ENCODE results near the gene ATP6AP2.

ATP6AP2 gene

GRCh38 chrX:40580537-40581335, at the start of gene ATP6AP2:
ATP6AP2 (plus strand) TSS chrX:40580970; CDS start chrX:40581066, 96 bp downstream.
- peak; percentile 90 for DNase-seq (ENCODE audit: extremely low read depth, insufficient read length)
- Histone ChIP-seq H3K4me3 (replicated peaks; ENCODE audit: low read depth, low read length) (peak within 1 kb of the TSS; percentile 85), H3K36me3 (ENCODE audit: control insufficient read depth, insufficient read depth, low read length) (no peaks in the 10 kb centered on the region), H3K27me3 (replicated peaks; ENCODE audit: control insufficient read depth, insufficient read depth, low read length) (no peaks in the 10 kb centered on the region)
- no peak for TF ChIP-seq CTCF (IDR thresholded peaks at IDR 0.05; ENCODE audit: insufficient read depth, low read length, poor library complexity, severe bottlenecking)

DNA sequence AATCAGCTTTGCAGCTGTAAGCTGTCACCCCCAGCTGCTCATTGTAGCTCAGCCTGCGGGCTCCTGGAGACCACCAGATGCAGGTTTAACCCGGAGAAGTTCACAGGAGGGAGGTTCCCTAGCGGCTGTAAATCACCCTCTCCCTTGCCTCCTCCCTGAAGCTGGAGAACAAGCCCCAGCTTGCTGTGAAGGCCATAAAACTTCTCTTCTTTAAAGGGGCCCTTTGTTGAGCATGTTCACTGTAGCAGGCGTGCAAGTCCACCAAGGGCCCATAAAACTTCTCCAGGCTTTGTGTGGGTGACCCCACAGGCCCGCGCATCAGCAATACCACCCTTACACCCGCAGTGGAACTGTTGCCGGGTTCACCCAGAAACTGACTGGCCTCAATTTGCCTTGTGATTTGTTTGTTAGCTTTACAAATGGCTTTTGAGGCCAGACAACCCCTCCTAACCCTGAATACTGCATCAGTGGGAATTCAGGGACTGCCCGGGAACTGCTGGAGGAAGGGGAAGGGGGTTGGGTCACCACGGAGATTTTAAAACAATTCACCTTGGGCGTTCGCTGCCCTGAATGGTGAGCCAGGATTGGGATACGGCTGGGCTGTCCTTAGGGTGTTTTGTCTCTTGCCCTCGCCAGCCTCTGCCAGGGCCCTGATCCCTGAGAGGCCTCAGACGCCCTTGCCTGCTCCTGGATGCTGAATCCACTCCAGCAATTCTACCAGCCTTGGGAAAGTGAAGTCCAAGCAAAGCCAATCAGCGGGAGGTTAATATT, 49.5 kb upstream of the ATP6AP2 start:
- Histone ChIP-seq H3K36me3 (ENCODE audit: control insufficient read depth, insufficient read depth, low read length) (no peaks in the 10 kb centered on the region), H3K27me3 (replicated peaks; ENCODE audit: control insufficient read depth, insufficient read depth, low read length) (no peaks in the 10 kb centered on the region), H3K4me3 (replicated peaks; ENCODE audit: low read depth, low read length) (no peak overlapping the region)
- DNase-seq (ENCODE audit: extremely low read depth, insufficient read length), result no peak
- no peak for TF ChIP-seq CTCF (IDR thresholded peaks at IDR 0.05; ENCODE audit: insufficient read depth, low read length, poor library complexity, severe bottlenecking)

GRCh38 chrX:40537310-40537709, 43.5 kb upstream of the ATP6AP2 start:
- DNase-seq (ENCODE audit: extremely low read depth, insufficient read length), result no peak
- TF ChIP-seq CTCF (IDR thresholded peaks at IDR 0.05; ENCODE audit: insufficient read depth, low read length, poor library complexity, severe bottlenecking), result no peak
- Histone ChIP-seq H3K36me3 (ENCODE audit: control insufficient read depth, insufficient read depth, low read length) (no peaks in the 10 kb centered on the region), H3K4me3 (replicated peaks; ENCODE audit: low read depth, low read length) (no peak overlapping the region), H3K27me3 (replicated peaks; ENCODE audit: control insufficient read depth, insufficient read depth, low read length) (no peaks in the 10 kb centered on the region)

GRCh38 chrX:40538406-40538805, 42.4 kb upstream of the ATP6AP2 start:
- no peaks in the 10 kb centered on the region for H3K27me3 ChIP-seq (replicated peaks; ENCODE audit: control insufficient read depth, insufficient read depth, low read length)
- no peak for TF ChIP-seq CTCF (IDR thresholded peaks at IDR 0.05; ENCODE audit: insufficient read depth, low read length, poor library complexity, severe bottlenecking)
- H3K36me3 ChIP-seq (ENCODE audit: control insufficient read depth, insufficient read depth, low read length), result no peaks in the 10 kb centered on the region
- H3K4me3 ChIP-seq (replicated peaks; ENCODE audit: low read depth, low read length), result no peak overlapping the region
- no peak for DNase-seq (ENCODE audit: extremely low read depth, insufficient read length)

DNA sequence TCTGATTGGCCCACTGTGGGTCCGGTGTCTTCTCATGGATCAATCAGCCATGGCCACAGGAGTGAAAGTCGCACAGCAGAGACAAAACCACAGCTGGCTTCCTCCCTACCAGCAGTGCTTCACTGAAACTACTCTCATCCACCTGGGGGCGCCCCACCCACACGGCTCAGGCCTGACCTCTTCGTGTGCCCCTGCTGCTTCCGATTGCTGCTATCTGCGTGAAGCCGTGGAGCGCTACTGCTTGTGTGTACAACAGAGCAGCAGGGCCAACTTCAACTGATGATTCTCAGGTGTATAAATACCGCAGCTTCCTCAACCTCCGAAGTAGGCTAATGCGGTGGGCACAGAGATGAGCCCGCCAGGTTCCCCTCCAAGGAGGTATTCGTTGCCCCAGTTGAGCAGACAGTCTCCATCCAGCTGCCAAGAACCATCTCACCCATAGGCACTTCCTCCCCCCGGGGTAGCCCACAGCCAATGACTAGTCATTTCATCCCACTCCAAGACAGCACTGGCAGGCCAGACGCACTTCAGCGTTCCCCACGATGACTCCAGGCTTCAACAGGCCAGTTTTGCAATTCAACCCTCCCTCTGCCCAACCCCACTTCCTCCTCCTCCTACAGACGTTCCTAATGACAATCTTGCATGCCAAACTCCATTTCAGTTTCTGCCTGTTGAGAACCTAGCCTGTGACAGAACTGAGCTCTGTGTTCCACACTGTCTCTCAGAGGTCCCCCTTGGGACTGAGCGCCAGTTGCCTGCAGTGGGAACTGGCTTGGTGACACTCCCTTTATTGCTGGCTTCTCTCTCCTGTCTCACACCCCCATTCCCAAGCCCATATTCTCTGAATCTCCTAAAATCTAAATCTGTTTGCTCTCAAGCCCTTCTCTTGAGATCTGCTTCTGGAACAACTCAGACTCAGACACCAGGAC, 41.3 kb upstream of the ATP6AP2 start:
- peak; percentile 62 for TF ChIP-seq CTCF (IDR thresholded peaks at IDR 0.05; ENCODE audit: insufficient read depth, low read length, poor library complexity, severe bottlenecking)
- peak; percentile 72 for DNase-seq (ENCODE audit: extremely low read depth, insufficient read length)

More for the DNA sequence above, 41.3 kb upstream of the ATP6AP2 start:
- Histone ChIP-seq H3K4me3 (replicated peaks; ENCODE audit: low read depth, low read length) (no peak overlapping the region), H3K27me3 (replicated peaks; ENCODE audit: control insufficient read depth, insufficient read depth, low read length) (no peaks in the 10 kb centered on the region), H3K36me3 (ENCODE audit: control insufficient read depth, insufficient read depth, low read length) (no peaks in the 10 kb centered on the region)
